ENCODE data around the gene GYS2.

GRCh38 chr12:21614506-21614905, 9.9 kb upstream of the GYS2 start:
- TF ChIP-seq EZH2 (IDR thresholded peaks at IDR 0.05; ENCODE audit: insufficient read depth, poor library complexity, severe bottlenecking) (no peak), EZH2phosphoT487 (IDR thresholded peaks at IDR 0.05; ENCODE audit: insufficient read depth, low read depth) (no peak)

Data from GM23248 (cell line).